Neural progenitor cell (in vitro differentiated cells): ENCODE results near the gene HDAC11. TPM values are rescaled to one million over a fixed set of nuclear protein-coding genes. Genes with fewer than 3 reads are reported as not detected.

Experiments used
- DNase-seq: peaks from one replicate; pipeline ENCODE4 v3.0.0-alpha.2; 2016; ENCODE audit warnings: low spot score
- H2AFZ ChIP-seq: fragments of 200-600 bp; sonication (generic); replicated peaks from 2 replicates; pipeline ENCODE4 v1.6.1; 2016; ENCODE audit warnings: antibody characterized with exemption
- H3F3A ChIP-seq: fragments of 200-600 bp; sonication (generic); 2 replicates; pipeline ENCODE4 v1.6.1; 2016; ENCODE audit warnings: antibody characterized with exemption, low read depth
- H3K27ac ChIP-seq: fragments of 200-600 bp; sonication (generic); 2 replicates; pipeline ENCODE4 v1.5.1; 2016; ENCODE audit warnings: mild to moderate bottlenecking
- H3K27me3 ChIP-seq: fragments of 200-600 bp; sonication (generic); 2 replicates; pipeline ENCODE4 v1.6.1; 2016; ENCODE audit warnings: mild to moderate bottlenecking, moderate library complexity
- H3K36me3 ChIP-seq: fragments of 200-600 bp; sonication (generic); 2 replicates; pipeline ENCODE4 v1.5.1; 2016
- H3K4me1 ChIP-seq: fragments of 200-600 bp; sonication (generic); 2 replicates; pipeline ENCODE4 v1.6.1; 2016; ENCODE audit warnings: mixed run types
- H3K4me2 ChIP-seq: fragments of 200-600 bp; sonication (generic); 2 replicates; pipeline ENCODE4 v1.6.1; 2016
- H3K4me3 ChIP-seq: fragments of 200-600 bp; sonication (generic); 2 replicates; pipeline ENCODE4 v1.5.1; 2016
- H3K79me2 ChIP-seq: fragments of 200-600 bp; sonication (generic); 2 replicates; pipeline ENCODE4 v1.6.1; 2016; ENCODE audit warnings: low read depth
- H3K9ac ChIP-seq: fragments of 200-600 bp; sonication (generic); 2 replicates; pipeline ENCODE4 v1.6.1; 2016
- H3K9me3 ChIP-seq: fragments of 200-600 bp; sonication (generic); 2 replicates; pipeline ENCODE4 v1.5.1; 2016; ENCODE audit warnings: low read depth
- H4K20me1 ChIP-seq: fragments of 200-600 bp; sonication (generic); 2 replicates; pipeline ENCODE4 v1.6.1; 2016; ENCODE audit warnings: low read depth
- H3K27ac Mint-ChIP-seq: 3 replicates; pipeline ENCODE4 v1.8.0; 2021; ENCODE audit warnings: mixed read lengths
- H3K27me3 Mint-ChIP-seq: 2 replicates; pipeline ENCODE4 v1.8.0; 2022; ENCODE audit warnings: low read depth, mild to moderate bottlenecking, inconsistent platforms, moderate library complexity, mixed read lengths; ENCODE audit not compliant: insufficient read depth
- H3K36me3 Mint-ChIP-seq: 3 replicates; pipeline ENCODE4 v1.8.0; 2021; ENCODE audit warnings: mixed read lengths
- H3K4me1 Mint-ChIP-seq: 3 replicates; pipeline ENCODE4 v1.8.0; 2021; ENCODE audit warnings: mixed read lengths
- H3K4me3 Mint-ChIP-seq: 3 replicates; pipeline ENCODE4 v1.8.0; 2021; ENCODE audit warnings: mild to moderate bottlenecking, moderate library complexity, mixed read lengths
- H3K9me3 Mint-ChIP-seq: 3 replicates; pipeline ENCODE4 v1.8.0; 2020; ENCODE audit warnings: mixed read lengths
- EZH2 ChIP-seq: fragments of 200-600 bp; sonication (generic); IDR thresholded peaks from 2 replicates; pipeline ENCODE4 v1.6.1; 2017; ENCODE audit warnings: antibody characterized with exemption, mild to moderate bottlenecking, moderate library complexity
- EZH2phosphoT487 ChIP-seq: fragments of 200-600 bp; sonication (generic); IDR thresholded peaks from 2 replicates; pipeline ENCODE4 v1.6.1; 2017; ENCODE audit warnings: antibody characterized with exemption
- total RNA-seq: library from RNA; depleted of rRNA; stranded (reverse); fragments of >200 nt; gene quantifications from 2 replicates; pipeline ENCODE4 v1.2.3, GENCODE V29; 2015; ENCODE audit warnings: low replicate concordance
- TF ChIP-seq, protein P1 (sequence below): fragments of 200-600 bp; sonication (generic); IDR thresholded peaks from 2 replicates; pipeline ENCODE4 v1.5.1; 2017; ENCODE audit warnings: antibody characterized with exemption, mild to moderate bottlenecking

HDAC11 gene
- total RNA-seq, 1 donor from 2014 or later = 4.8 TPM

DNA sequence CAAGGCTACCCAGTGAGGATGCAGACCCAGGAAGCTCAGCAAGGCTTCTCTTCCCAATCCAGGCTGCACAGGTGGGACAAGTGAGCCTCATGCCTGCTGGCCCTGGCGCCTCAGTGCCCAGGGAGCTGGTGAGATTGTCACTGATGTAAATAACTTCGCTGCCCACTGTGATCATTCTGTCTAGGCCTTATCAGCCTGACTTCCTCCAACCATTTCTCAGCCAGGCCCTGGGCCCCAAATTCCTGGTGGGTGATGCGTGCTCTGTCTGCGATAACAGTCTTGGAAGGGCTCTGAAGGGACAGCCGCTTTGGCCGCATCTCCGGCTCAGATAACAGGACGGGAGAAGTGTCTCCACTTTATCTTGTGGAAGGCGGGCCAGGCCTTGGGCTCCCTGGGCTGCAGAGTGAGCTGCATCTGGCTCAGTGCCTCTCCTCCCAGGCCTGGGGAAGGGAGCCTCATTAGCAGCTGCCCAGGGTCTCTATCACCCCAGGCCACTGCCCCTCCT, 66.6 kb downstream of the HDAC11 start:
- H3K4me1 ChIP-seq = no peaks in the 10 kb centered on the region
- DNase-seq = peak; percentile 40
- Mint-ChIP-seq H3K4me3 (no peak overlapping the region), H3K27ac (peak overlapping the region; percentile 69), H3K36me3 (no peaks in the 10 kb centered on the region), H3K27me3 (peaks cover 17% of the 10 kb centered on the region), H3K4me1 (peaks cover 38% of the 10 kb centered on the region), H3K9me3 (peaks cover 2% of the 10 kb centered on the region)
- no peak overlapping the region for H2AFZ ChIP-seq
- no peak overlapping the region for H3K4me3 ChIP-seq
- H3K79me2 ChIP-seq = no peaks in the 10 kb centered on the region
- H3K36me3 ChIP-seq = no peaks in the 10 kb centered on the region
- no peak overlapping the region for H3K9ac ChIP-seq
- TF ChIP-seq EZH2 = no peak
- peaks cover 16% of the 10 kb centered on the region for H3F3A ChIP-seq
- no peaks in the 10 kb centered on the region for H3K9me3 ChIP-seq
- peaks cover 35% of the 10 kb centered on the region for H3K27me3 ChIP-seq
- no peaks in the 10 kb centered on the region for H4K20me1 ChIP-seq
- no peak overlapping the region for H3K4me2 ChIP-seq
- no peak overlapping the region for H3K27ac ChIP-seq

DNA sequence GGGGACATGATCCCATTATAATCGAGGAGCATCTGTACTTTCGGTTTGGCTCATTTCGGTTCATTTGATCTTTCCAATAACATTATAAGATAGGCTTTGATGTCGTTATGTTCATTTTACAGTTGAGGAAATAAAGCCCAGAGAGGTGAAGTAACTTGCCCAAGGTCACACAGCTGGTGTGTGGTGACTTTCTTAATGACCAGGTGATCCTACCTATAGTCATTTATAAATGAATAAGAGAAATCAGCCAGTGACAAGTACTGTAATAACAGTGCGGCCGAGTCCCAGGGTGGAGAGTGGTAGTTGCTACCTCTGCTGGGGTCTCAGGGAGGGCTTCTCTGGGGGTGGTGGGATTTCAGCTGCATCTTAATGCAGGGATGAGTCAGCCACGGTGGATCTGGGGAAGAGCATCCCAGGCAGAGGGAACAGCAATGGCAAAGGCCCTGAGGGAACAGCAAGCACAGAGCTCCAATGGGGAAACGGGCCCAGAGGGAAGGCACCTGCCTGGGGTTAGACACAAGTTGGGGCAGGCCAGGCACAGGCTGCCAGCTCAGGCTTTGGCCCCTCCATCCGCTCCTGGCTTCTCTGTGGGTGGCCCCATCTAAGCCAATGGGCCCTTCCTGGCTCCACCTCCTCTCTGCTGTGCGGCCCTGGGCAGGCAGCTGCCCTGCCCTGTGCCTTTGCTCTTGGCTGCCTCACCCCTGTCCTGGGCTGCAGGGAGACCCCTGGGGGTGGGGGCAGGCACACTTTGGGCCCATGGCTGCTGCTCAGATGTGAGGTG, 67.7 kb downstream of the HDAC11 start:
- Mint-ChIP-seq H3K4me3 (peak overlapping the region; percentile 82), H3K27me3 (peaks cover 21% of the 10 kb centered on the region), H3K27ac (peak overlapping the region; percentile 31), H3K9me3 (no peaks in the 10 kb centered on the region), H3K36me3 (no peaks in the 10 kb centered on the region), H3K4me1 (peaks cover 45% of the 10 kb centered on the region)
- no peaks in the 10 kb centered on the region for H3K4me1 ChIP-seq
- peak; percentile 28 for DNase-seq
- H3K27ac ChIP-seq = no peak overlapping the region
- no peaks in the 10 kb centered on the region for H3K79me2 ChIP-seq
- H2AFZ ChIP-seq = no peak overlapping the region
- peaks cover 16% of the 10 kb centered on the region for H3F3A ChIP-seq
- TF ChIP-seq EZH2 = no peak
- TF ChIP-seq, protein P1, sequence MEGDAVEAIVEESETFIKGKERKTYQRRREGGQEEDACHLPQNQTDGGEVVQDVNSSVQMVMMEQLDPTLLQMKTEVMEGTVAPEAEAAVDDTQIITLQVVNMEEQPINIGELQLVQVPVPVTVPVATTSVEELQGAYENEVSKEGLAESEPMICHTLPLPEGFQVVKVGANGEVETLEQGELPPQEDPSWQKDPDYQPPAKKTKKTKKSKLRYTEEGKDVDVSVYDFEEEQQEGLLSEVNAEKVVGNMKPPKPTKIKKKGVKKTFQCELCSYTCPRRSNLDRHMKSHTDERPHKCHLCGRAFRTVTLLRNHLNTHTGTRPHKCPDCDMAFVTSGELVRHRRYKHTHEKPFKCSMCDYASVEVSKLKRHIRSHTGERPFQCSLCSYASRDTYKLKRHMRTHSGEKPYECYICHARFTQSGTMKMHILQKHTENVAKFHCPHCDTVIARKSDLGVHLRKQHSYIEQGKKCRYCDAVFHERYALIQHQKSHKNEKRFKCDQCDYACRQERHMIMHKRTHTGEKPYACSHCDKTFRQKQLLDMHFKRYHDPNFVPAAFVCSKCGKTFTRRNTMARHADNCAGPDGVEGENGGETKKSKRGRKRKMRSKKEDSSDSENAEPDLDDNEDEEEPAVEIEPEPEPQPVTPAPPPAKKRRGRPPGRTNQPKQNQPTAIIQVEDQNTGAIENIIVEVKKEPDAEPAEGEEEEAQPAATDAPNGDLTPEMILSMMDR = no peak
- TF ChIP-seq EZH2phosphoT487 = no peak
- H3K27me3 ChIP-seq = peaks cover 35% of the 10 kb centered on the region
- no peaks in the 10 kb centered on the region for H3K9me3 ChIP-seq
- no peak overlapping the region for H3K4me2 ChIP-seq
- no peak overlapping the region for H3K4me3 ChIP-seq
- H4K20me1 ChIP-seq = no peaks in the 10 kb centered on the region
- no peaks in the 10 kb centered on the region for H3K36me3 ChIP-seq
- H3K9ac ChIP-seq = no peak overlapping the region

DNA sequence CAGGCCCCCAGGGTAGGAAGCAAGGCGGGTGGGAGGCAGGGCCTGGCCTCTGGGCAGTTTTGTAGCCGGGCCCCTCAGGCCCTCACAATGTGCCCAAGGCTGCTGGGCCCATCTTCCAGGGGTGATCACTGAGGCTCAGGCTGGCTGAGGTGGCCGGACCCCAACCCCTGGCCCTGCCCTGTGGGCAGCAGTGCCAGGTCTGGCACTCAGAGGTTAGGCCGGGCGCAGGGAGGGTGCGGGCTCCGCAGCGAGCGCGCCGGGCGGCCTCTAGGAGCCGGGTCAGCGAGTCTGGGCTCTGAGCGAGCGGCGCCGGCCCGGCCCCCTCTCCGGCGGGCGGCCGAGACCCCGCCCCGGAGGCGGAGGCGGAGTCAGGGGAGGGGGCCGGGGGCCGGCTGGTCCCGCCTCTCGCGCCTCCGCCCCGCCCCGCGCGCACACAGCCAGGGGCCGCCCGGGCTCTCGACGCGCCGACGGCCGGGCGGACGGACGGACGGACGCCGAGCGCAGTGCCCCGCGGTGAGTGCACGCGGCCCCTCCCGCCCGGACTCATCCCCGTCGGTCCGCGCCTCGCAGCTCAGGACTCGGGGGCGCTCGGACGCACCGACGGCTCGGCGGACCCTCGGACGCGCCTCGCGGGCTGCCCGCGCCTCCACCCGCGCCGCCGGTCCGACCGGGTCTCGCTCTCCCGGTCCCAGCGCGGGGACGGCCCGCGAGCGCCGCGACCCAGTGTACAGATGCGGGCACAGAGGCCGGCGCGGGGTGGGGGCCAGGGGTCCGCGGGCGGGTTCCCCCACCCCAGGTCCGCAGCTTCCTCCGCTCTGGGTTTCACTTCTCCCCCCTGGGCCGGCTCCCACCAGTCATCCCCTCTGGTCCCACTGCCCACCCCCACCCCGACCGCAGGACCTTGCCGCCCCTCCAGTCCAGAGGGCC, 68.9 kb downstream of the HDAC11 start, which contains the start of gene FBLN2:
FBLN2 (plus strand) TSS at position 430 of the 927 bp plus-strand sequence. CDS start 21,231 bp downstream, outside the sequence.
- Mint-ChIP-seq H3K27me3 (peaks cover 26% of the 10 kb centered on the region), H3K4me1 (peaks cover 51% of the 10 kb centered on the region), H3K36me3 (no peaks in the 10 kb centered on the region), H3K4me3 (peak within 1 kb of the TSS; percentile 82), H3K9me3 (no peaks in the 10 kb centered on the region), H3K27ac (peak within 1 kb of the TSS; percentile 9)
- Histone ChIP-seq H3K4me3 (peak within 1 kb of the TSS; percentile 41), H3K9me3 (no peaks in the 10 kb centered on the region), H4K20me1 (no peaks in the 10 kb centered on the region), H3K27me3 (peaks cover 35% of the 10 kb centered on the region), H3K4me1 (no peaks in the 10 kb centered on the region), H3K9ac (no peak within 1 kb of the TSS), H3F3A (peaks cover 16% of the 10 kb centered on the region), H3K27ac (no peak within 1 kb of the TSS), H3K4me2 (peak within 1 kb of the TSS; percentile 85), H2AFZ (peak within 1 kb of the TSS; percentile 86), H3K79me2 (no peaks in the 10 kb centered on the region), H3K36me3 (no peaks in the 10 kb centered on the region)
- peak; percentile 90 for DNase-seq
- TF ChIP-seq, protein P1 = no peak
- no peak for TF ChIP-seq EZH2phosphoT487
- TF ChIP-seq EZH2 = no peak
